ENCODE data around the gene TMPRSS7.

DNA sequence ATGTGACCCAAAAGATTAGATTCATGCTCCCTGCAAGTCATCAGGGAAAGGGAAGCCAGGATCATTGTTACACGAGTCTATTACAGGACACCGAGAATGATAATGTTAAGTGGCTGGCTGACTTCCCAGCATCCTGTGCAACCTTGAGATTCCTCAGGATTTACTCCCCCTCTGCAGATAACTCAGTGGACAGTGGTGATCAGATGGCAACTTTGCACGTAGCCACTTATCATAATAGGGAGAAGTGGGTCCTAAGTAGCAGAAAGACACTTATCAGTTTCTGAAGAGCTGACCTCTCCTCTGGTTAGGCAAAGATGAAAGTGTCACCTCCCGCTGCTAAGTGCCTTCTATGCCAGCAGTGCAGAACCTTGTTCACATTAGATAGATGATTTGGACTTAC lies 6.7 kb upstream of the TMPRSS7 start:
- TF ChIP-seq POLR2AphosphoS5 (IDR thresholded peaks at IDR 0.05), result no peak
- TF ChIP-seq POLR2A (IDR thresholded peaks at IDR 0.05), result no peak
